ENCODE results near the gene MITF. TPM values are rescaled to one million over a fixed set of nuclear protein-coding genes. Genes with fewer than 3 reads are reported as not detected.

The MITF gene
- total and polyA plus RNA-seq, 2 of the 4 experiments (the other 2 are of a cell fraction): 6.5 to 16.7 TPM

- Histone ChIP-seq H2AK5ac (ENCODE audit: low read depth, low read length) (no peak overlapping the region), H2AK9ac (replicated peaks; ENCODE audit: low read depth, low read length, poor library complexity) (no peak overlapping the region), H2BK120ac (ENCODE audit: low read depth, low read length) (no peak overlapping the region), H3K23ac (ENCODE audit: low read depth, low read length) (no peak overlapping the region), H2BK20ac (ENCODE audit: low read depth, low read length) (no peak overlapping the region), H3K4ac (ENCODE audit: low read depth, low read length) (no peak overlapping the region), H2BK5ac (ENCODE audit: low read depth, low read length, poor library complexity, severe bottlenecking) (no peak overlapping the region), H3K4me2 (ENCODE audit: low read depth, low read length) (no peak overlapping the region), H4K20me1 (ENCODE audit: insufficient read depth, low read length) (no peaks in the 10 kb centered on the region), H2AFZ (replicated peaks; ENCODE audit: low read length, poor library complexity) (no peak overlapping the region), H2BK15ac (ENCODE audit: low read depth, low read length) (no peak overlapping the region), H3K79me1 (ENCODE audit: low read depth in 1 of 2, low read length in 2 of 2) (no peaks in the 10 kb centered on the region), H3K27ac (ENCODE audit: insufficient read depth, low read length) (no peak overlapping the region), H4K5ac (ENCODE audit: low read depth, low read length) (no peak overlapping the region), H3K9me3 (ENCODE audit: control insufficient read depth, insufficient read depth, low read length) (peaks cover 7% of the 10 kb centered on the region), H3K36me3 (ENCODE audit: control insufficient read depth, insufficient read depth, low read length) (no peaks in the 10 kb centered on the region), H3K4me3 (ENCODE audit: insufficient read depth, low read depth, low read length) (no peak overlapping the region), H3K56ac (ENCODE audit: extremely low read depth, insufficient read depth, low read length) (no peak overlapping the region), H4K91ac (ENCODE audit: insufficient read depth, low read depth, low read length) (no peak overlapping the region), H3K9ac (ENCODE audit: low read depth, low read length) (no peak overlapping the region), H3K4me1 (ENCODE audit: control insufficient read depth, insufficient read depth, low read length) (0 out of 2 replicates have a peak, but pooled peaks cover 2% of the 10 kb centered on the region), H4K8ac (ENCODE audit: low read depth in 2 of 2, low read length in 2 of 2) (no peak overlapping the region), H3K9me1 (ENCODE audit: insufficient read depth, low read length) (no peaks in the 10 kb centered on the region), H3K18ac (ENCODE audit: low read depth, low read length) (no peak overlapping the region), H3K27me3 (ENCODE audit: control insufficient read depth, insufficient read depth, low read length) (no peaks in the 10 kb centered on the region), H3K14ac (replicated peaks; ENCODE audit: low read depth, low read length) (no peak overlapping the region)
- dilution Hi-C loops (cut with HindIII; ENCODE audit: low sequenced_read_pairs, unreplicated experiment): loop anchor here (25.0 kb wide), 1 partner anchor 239 kb away; no protein-coding TSS in a partner anchor
- in situ Hi-C loops (cut with MboI; ENCODE audit: low sequenced_read_pairs): no loop called here
- WGBS, 2 experiments (ENCODE audit: extremely low coverage in 2 of 2, insufficient read length in 1 of 2): no CpG with 5 or more reads among the region's 2 CpGs
- no peak for TF ChIP-seq POLR2A (IDR thresholded peaks at IDR 0.05; ENCODE audit: low read depth, low read length)
- TF ChIP-seq CEBPB (IDR thresholded peaks at IDR 0.05; ENCODE audit: low read depth, low read length): peak; percentile 77
- no peak for TF ChIP-seq RFX5 (IDR thresholded peaks at IDR 0.05; ENCODE audit: low read depth, low read length)
- TF ChIP-seq RCOR1 (IDR thresholded peaks at IDR 0.05; ENCODE audit: insufficient replicate concordance, low read length): no peak
- TF ChIP-seq, protein P1, sequence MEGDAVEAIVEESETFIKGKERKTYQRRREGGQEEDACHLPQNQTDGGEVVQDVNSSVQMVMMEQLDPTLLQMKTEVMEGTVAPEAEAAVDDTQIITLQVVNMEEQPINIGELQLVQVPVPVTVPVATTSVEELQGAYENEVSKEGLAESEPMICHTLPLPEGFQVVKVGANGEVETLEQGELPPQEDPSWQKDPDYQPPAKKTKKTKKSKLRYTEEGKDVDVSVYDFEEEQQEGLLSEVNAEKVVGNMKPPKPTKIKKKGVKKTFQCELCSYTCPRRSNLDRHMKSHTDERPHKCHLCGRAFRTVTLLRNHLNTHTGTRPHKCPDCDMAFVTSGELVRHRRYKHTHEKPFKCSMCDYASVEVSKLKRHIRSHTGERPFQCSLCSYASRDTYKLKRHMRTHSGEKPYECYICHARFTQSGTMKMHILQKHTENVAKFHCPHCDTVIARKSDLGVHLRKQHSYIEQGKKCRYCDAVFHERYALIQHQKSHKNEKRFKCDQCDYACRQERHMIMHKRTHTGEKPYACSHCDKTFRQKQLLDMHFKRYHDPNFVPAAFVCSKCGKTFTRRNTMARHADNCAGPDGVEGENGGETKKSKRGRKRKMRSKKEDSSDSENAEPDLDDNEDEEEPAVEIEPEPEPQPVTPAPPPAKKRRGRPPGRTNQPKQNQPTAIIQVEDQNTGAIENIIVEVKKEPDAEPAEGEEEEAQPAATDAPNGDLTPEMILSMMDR (conservative IDR thresholded peaks at IDR 0.05; ENCODE audit: low read depth, low read length): no peak
- no TSS peak for BruUV-seq (replicated peaks)
- POLR2A ChIA-PET (ENCODE audit: unreplicated experiment): no interaction called here
- DNase-seq: peak; percentile 44
- intact Hi-C loops (cut with micrococcal nuclease): no loop called here
- ATAC-seq (ENCODE audit: low read depth): no peak
- CTCF ChIA-PET: no interaction called here
These were observed 40.5 kb upstream of the MITF start for GRCh38 chr3:69698728-69699127.

Data from IMR-90 (cell line).